Brain microvascular endothelial cell (primary cell): ENCODE data around the gene ADPRHL1.

ENCODE experiments used
- DNase-seq: peaks from one replicate; pipeline ENCODE4 v3.0.0-alpha.2; 2020
- H3K27ac ChIP-seq: fragments of 250-450 bp; sonication (Bioruptor Pico); 2 replicates; pipeline ENCODE4 v1.5.1; 2020; ENCODE audit warnings: mild to moderate bottlenecking, moderate library complexity
- H3K27me3 ChIP-seq: fragments of 250-450 bp; sonication (Bioruptor Pico); replicated peaks from 2 replicates; pipeline ENCODE4 v1.5.1; 2020; ENCODE audit warnings: mild to moderate bottlenecking
- H3K36me3 ChIP-seq: fragments of 250-450 bp; sonication (Bioruptor Pico); replicated peaks from 2 replicates; pipeline ENCODE4 v1.5.1; 2020; ENCODE audit warnings: mild to moderate bottlenecking
- H3K4me3 ChIP-seq: 2 replicates; pipeline ENCODE4 v1.5.1; 2011; ENCODE audit warnings: low read depth, mild to moderate bottlenecking, control low read depth, low read length, moderate library complexity
- CTCF ChIP-seq: IDR thresholded peaks from 2 replicates; pipeline ENCODE4 v1.5.1; 2011; ENCODE audit warnings: low read depth, mild to moderate bottlenecking, moderate library complexity, low read length, control low read depth, inconsistent platforms; ENCODE audit errors: missing control alignments
- in situ Hi-C: cut with HindIII; loops from 2 replicates; pipeline ENCODE4 v1.10.0; 2017; ENCODE audit warnings: low sequenced_read_pairs, low pct_ligation_motif_present

ADPRHL1 gene

GRCh38 chr13:113452942-113453901, at the start of gene ADPRHL1:
Gene ADPRHL1, minus strand, starts transcription at chr13:113453488. Its CDS starts 51 bp downstream, at chr13:113453437.
- no peaks in the 10 kb centered on the region for H3K27me3 ChIP-seq
- H3K36me3 ChIP-seq, result peaks cover 7% of the 10 kb centered on the region
- no peak within 1 kb of the TSS for H3K27ac ChIP-seq
- H3K4me3 ChIP-seq, result no peak within 1 kb of the TSS
- in situ Hi-C loops, result no loop called here
- TF ChIP-seq CTCF, result no peak
- no peak for DNase-seq

- no peak for TF ChIP-seq CTCF
- peaks cover 75% of the 10 kb centered on the region for H3K36me3 ChIP-seq
Observed at GRCh38 chr13:113502686-113503085, 49.4 kb upstream of the ADPRHL1 start.

GRCh38 chr13:113500530-113501265, 47.4 kb upstream of the ADPRHL1 start:
- in situ Hi-C loops, result no loop called here
- DNase-seq, result no peak
- peaks cover 80% of the 10 kb centered on the region for H3K36me3 ChIP-seq
- no peak overlapping the region for H3K27ac ChIP-seq
- no peaks in the 10 kb centered on the region for H3K27me3 ChIP-seq
- H3K4me3 ChIP-seq, result no peak overlapping the region
- TF ChIP-seq CTCF, result no peak

More at GRCh38 chr13:113502686-113503085, 49.4 kb upstream of the ADPRHL1 start:
- Histone ChIP-seq H3K4me3 (no peak overlapping the region), H3K27me3 (no peaks in the 10 kb centered on the region), H3K27ac (no peak overlapping the region)
- in situ Hi-C loops, result no loop called here
- DNase-seq, result no peak

- in situ Hi-C loops, result no loop called here
- Histone ChIP-seq H3K27me3 (no peaks in the 10 kb centered on the region), H3K27ac (no peak overlapping the region), H3K4me3 (no peak overlapping the region), H3K36me3 (peaks cover 78% of the 10 kb centered on the region)
- DNase-seq, result peak; percentile 60
- no peak for TF ChIP-seq CTCF
Observed at GRCh38 chr13:113499936-113500335, 46.6 kb upstream of the ADPRHL1 start.

- Histone ChIP-seq H3K27me3 (no peaks in the 10 kb centered on the region), H3K4me3 (no peak overlapping the region), H3K36me3 (peaks cover 68% of the 10 kb centered on the region), H3K27ac (no peak overlapping the region)
- no peak for TF ChIP-seq CTCF
- in situ Hi-C loops, result no loop called here
- no peak for DNase-seq
Observed at GRCh38 chr13:113498905-113499304, 45.6 kb upstream of the ADPRHL1 start.
